AG08396 (cell line): ENCODE results near the gene METRN.

ENCODE experiments used
- DNase-seq: peaks from one replicate; pipeline ENCODE4 v3.0.0; 2012; ENCODE audit warnings: low spot score, mixed read lengths

Gene METRN

GRCh38 chr16:714558-715476 is at the start of gene METRN:
Gene METRN, plus strand, starts transcription at chr16:715118. Its CDS starts 172 bp downstream, at chr16:715290.
- DNase-seq, result peak; percentile 96

- DNase-seq, result no peak
Observed at GRCh38 chr16:666572-666971, 48.3 kb upstream of the METRN start.

DNA sequence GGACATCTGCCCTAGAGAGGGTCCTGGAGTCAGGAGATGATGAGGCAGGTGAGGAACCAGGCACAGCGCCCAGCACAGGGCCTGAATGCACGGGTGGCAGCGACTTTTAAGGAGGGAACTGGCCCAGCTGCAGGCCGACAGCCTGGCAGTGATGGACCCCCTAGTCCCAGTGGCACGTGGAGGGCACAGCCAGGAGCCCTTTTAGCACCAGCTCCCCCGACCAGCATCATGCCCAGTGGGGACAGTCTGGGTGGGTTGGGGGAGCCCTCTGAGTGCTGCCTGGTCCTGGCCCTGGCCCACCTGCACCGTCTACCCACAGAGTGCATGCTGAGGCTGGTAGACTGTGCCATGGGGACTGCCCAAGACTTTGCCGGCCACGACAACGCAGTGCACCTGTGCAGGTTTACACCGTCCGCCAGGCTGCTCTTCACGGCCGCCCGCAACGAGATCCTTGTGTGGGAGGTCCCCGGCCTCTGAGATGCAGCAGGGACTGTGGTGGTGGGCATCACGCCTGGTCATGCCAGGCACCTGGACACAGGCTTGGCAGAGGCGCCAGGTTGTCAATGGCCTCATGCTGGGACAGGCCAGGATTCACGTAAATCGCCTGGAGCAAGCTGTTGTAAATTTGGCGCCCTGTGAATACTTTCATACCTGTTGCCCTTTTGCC is 47.7 kb upstream of the METRN start:
- no peak for DNase-seq

DNA sequence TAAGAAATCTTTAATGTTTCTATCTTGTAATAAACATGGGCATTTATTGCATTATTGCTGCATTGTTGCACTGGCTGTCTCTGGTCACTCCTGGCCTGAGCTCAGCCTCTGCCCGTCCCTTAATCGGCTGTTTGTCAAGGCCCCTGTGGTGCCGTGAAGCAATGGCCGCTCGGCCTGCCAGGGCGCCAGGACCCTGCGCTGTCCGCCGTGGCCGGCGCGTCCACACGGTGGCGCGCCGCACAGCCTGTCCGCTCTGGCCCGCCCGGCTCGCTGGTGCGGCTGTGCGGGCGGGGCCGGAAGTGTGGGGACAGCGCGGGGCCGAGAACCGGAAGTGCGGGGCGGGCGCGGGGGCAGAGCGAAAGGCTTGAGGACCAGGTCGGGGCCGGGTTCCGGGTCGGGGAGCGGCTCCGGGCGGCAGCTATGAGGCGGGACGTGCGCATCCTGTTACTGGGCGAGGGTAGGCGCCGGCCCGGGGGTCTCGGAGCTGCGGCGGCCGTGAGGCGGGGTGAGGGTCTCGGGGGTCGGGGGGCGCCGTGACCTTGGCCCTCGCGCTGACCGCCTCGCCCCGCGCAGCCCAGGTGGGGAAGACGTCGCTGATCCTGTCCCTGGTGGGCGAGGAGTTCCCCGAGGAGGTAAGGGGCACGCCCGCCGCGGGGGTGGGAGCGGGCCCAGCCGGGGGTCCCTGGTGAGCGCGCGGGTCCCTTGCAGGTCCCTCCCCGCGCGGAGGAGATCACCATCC is 47.0 kb upstream of the METRN start, which contains the start of gene RHOT2:
Gene RHOT2 (plus strand): TSS at position 353 of the 739 bp plus-strand sequence. CDS start 68 bp downstream, at position 421.
- DNase-seq, result peak; percentile 95

DNA sequence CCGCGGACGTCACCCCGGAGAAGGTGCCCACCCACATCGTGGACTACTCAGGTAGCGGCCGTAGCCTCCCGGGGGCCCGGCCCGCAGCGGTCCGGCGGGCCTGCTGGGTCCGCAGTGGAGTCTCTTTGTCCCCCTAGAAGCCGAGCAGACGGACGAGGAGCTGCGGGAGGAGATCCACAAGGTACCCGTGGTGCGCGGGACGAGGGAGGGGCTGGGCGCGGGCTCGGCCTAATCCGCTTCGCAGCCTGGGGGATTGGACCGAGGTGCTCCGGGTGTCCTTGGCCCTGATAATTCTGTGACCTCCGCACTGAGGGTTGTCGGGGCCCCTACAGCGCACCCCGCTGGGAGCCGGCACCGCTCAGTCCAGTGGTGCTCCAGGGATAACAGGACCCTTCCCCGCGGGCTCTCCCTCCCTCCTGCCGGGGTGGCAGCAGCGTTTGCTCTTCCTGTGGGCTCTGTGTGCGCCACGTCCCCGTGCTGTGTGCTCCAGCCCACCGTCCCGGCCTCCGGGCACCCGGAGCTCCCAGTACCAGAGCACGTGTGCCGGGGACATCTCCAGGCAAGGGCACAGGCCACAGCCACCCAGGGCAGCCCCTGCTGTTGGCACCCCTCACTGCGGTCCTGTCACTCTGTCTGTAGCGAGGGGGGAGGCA is 46.3 kb upstream of the METRN start:
- no peak for DNase-seq

DNA sequence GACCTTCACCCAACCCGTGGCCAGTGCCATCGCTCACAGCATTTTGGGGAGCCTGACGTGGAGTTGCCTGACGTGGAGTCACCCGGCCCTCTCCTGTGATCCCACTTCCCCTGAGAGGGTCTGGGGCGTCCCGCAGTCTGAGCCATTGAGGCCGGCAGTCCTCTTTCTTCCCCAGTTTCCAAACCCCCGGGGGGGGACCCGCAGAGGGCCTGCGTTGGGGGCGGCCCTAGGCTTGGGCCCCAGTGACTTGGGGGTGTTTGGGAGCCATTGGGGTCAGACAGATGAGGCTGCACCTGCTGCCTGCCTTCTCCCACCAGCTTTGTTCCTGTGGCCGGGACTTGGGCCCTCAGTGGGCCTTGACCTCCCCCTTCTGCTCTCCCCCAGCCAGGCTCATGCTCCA is 45.3 kb upstream of the METRN start:
- DNase-seq, result no peak

DNA sequence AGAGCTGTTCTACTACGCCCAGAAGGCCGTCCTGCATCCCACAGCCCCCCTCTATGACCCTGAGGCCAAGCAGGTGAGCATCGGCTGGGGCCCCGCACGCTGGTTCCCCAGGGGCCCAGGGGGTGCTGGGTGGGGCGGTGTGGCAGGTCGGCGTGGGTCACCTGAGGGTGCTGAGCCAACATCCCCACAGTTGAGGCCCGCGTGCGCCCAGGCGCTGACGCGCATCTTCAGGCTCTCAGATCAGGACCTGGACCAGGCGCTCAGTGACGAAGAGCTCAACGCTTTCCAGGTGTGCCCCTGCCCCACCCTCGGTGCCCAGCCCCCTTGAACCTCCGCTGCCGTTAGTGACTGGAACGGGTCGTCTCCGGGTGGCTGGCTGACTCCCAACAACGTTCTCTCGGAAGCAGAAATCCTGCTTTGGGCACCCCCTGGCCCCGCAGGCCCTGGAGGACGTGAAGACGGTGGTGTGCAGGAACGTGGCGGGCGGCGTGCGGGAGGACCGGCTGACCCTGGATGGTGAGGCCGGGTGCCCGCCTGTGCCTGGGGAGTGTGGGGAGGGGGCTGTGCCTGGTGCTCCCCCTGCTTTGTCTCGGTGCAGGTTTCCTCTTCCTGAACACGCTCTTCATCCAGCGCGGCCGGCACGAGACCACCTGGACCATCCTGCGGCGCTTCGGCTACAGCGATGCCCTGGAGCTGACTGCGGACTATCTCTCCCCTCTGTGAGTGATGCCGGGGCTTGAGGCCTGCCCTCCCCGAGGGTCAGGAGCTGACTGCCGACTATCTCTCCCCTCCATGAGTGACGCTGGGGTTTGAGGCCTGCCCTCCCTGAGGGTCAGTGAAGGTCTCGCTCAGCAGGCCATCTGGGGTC is 44.2 kb upstream of the METRN start:
- DNase-seq, result no peak

GRCh38 chr16:671353-672131 is 43.4 kb upstream of the METRN start:
- no peak for DNase-seq

- DNase-seq, result no peak
Observed at GRCh38 chr16:672371-672770, 42.5 kb upstream of the METRN start.

GRCh38 chr16:672851-673250 is 42.1 kb upstream of the METRN start:
- DNase-seq, result no peak

GRCh38 chr16:673399-673991 is 41.4 kb upstream of the METRN start:
- no peak for DNase-seq

GRCh38 chr16:674214-674881 is 40.6 kb upstream of the METRN start:
- DNase-seq, result no peak

DNA sequence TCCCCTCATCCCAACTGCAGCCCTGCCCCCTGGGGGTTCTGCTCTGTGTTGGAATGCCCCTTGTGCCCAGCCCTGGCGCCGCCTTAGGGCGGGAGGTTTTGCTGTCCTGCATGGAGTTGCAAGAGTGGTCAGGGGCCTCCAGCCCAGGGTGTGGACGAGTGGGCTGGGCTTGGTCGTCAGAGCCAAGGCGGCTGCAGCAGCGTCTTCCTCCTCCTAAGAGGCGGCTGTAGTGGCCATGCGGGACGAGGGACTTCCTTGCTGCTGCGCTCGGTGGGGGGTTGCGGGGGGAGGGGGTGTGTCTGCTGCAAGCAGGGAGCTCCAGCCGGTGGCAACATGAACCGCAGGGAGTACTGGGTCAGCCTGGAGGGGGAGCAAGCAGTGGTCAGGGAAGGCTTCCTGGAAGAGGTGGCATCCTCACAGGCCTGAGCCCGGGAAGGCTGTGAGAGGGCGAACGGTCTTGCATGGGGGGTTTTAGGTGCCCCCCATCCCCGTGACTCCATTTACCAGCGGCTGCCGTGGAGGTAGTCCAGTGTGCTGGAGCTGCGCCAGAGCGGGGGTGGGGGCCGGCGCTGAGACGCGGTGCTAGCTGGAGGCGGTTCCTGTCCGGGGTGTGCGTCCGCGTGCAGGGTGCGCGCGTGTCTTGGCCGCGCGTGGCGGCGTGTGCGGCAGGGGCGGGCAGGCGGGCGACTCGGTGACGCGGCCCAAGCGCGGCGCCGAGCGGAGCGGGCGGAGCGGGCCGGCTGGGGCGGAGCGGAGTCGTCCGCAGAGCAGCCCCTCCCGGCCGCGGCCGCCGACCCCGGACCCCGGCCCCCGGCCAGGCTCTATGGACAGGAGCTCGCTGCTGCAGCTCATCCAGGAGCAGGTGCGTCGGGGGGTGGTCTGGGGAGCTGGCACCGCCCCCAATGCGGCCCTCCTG is 39.7 kb upstream of the METRN start, which contains the start of gene RHBDL1:
Gene RHBDL1 (plus strand): TSS at position 704 of the 916 bp plus-strand sequence. CDS start 120 bp downstream, at position 824.
- peak; percentile 65 for DNase-seq

GRCh38 chr16:675884-676564 is 38.9 kb upstream of the METRN start:
- DNase-seq, result no peak

DNA sequence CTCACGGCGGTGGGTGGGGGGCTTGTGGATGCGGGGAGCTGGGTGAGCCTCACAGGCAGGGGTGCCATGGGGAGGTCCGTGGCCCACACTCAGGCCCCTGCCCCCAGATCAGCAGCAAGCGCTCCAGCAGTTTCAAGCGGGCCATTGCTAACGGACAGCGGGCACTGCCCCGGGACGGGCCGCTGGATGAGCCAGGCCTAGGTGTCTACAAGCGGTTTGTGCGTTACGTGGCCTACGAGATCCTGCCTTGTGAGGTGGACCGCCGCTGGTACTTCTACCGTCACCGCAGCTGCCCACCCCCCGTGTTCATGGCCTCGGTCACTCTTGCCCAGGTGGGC is 38.4 kb upstream of the METRN start:
- DNase-seq, result no peak

GRCh38 chr16:676913-677312 is 38.0 kb upstream of the METRN start:
- no peak for DNase-seq
